Stimulated activated CD4-positive, alpha-beta T cell treated with anti-CD3 and anti-CD28 coated beads, Interleukin-2, amount 100 ng/mL, for 4 hours (primary cell): ENCODE results near the gene ANAPC15.
A peak's percentile ranks its signal among the peaks of the same experiment; 100 is the strongest.

ENCODE experiments used
- DNase-seq: peaks from one replicate; pipeline ENCODE4 v3.0.0-alpha.2; 2020; ENCODE audit warnings: low read depth

Gene ANAPC15

GRCh38 chr11:72084965-72085364 lies 27.5 kb downstream of the ANAPC15 start:
- no peak for DNase-seq

GRCh38 chr11:72084076-72084475 lies 28.4 kb downstream of the ANAPC15 start:
- no peak for DNase-seq

- no peak for DNase-seq
These were observed 29.1 kb downstream of the ANAPC15 start for GRCh38 chr11:72083414-72083813.

GRCh38 chr11:72081821-72082453 lies 30.6 kb downstream of the ANAPC15 start:
- no peak for DNase-seq

GRCh38 chr11:72081184-72081644 lies 31.3 kb downstream of the ANAPC15 start:
- DNase-seq = no peak

GRCh38 chr11:72080326-72081183 lies 31.9 kb downstream of the ANAPC15 start, which contains the start of the genes LRRC51 and NUMA1:
TSS of gene LRRC51 (plus strand) at chr11:72080850. CDS start at chr11:72089084, 8,234 bp downstream.
TSS of gene NUMA1 (minus strand) at chr11:72080542. CDS start at chr11:72035943, 44,599 bp downstream.
- DNase-seq = peak; percentile 99

GRCh38 chr11:72079819-72080325 lies 32.6 kb downstream of the ANAPC15 start:
- no peak for DNase-seq

- no peak for DNase-seq
These were observed 34.0 kb downstream of the ANAPC15 start for GRCh38 chr11:72078477-72078876.

GRCh38 chr11:72075756-72076155 lies 36.7 kb downstream of the ANAPC15 start:
- DNase-seq = no peak

GRCh38 chr11:72075109-72075508 lies 37.4 kb downstream of the ANAPC15 start:
- no peak for DNase-seq

- no peak for DNase-seq
These were observed 40.1 kb downstream of the ANAPC15 start for GRCh38 chr11:72072348-72072747.

- DNase-seq = no peak
These were observed 42.0 kb downstream of the ANAPC15 start for GRCh38 chr11:72070491-72070890.

GRCh38 chr11:72069787-72070251 lies 42.7 kb downstream of the ANAPC15 start:
- DNase-seq = no peak

GRCh38 chr11:72069200-72069599 lies 43.3 kb downstream of the ANAPC15 start:
- DNase-seq = no peak

- no peak for DNase-seq
These were observed 44.8 kb downstream of the ANAPC15 start for GRCh38 chr11:72067676-72068075.

GRCh38 chr11:72067266-72067665 lies 45.2 kb downstream of the ANAPC15 start:
- no peak for DNase-seq

- DNase-seq = no peak
These were observed 45.6 kb downstream of the ANAPC15 start for GRCh38 chr11:72066855-72067254.

GRCh38 chr11:72061739-72062396 lies 50.6 kb downstream of the ANAPC15 start:
- no peak for DNase-seq
